ENCODE measurements around the gene NUBPL.
"Not testable (repeated sequence)": the region's sequence is repeated elsewhere in the genome, so short reads cannot be mapped to it uniquely, and the experiment has no call there.

Gene NUBPL

GRCh38 chr14:31592122-31592521, 30.9 kb downstream of the NUBPL start:
- DNase-seq (ENCODE audit: low spot score): no peak
- no peak for TF ChIP-seq CTCF (IDR thresholded peaks at IDR 0.05; ENCODE audit: extremely low read depth, missing control alignments)

DNA sequence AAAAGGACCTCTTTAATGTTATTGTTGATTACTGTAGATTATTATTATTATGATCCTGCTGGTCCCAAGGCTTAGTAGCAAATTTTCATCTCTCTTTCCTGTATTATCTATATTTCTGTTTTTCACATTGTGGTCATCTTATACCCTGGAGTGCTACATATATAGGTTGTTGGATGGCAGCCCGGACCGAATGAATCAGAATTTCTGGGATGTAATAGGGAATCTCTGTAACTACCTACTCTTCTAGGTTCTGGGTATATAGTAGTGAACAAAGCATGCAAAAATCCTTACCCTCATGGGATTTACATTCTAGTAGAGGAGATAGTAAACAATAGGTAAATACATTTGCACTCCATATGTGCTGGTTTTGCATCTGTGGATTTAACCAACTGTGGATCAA, 31.4 kb downstream of the NUBPL start:
- DNase-seq (ENCODE audit: low spot score): no peak

DNA sequence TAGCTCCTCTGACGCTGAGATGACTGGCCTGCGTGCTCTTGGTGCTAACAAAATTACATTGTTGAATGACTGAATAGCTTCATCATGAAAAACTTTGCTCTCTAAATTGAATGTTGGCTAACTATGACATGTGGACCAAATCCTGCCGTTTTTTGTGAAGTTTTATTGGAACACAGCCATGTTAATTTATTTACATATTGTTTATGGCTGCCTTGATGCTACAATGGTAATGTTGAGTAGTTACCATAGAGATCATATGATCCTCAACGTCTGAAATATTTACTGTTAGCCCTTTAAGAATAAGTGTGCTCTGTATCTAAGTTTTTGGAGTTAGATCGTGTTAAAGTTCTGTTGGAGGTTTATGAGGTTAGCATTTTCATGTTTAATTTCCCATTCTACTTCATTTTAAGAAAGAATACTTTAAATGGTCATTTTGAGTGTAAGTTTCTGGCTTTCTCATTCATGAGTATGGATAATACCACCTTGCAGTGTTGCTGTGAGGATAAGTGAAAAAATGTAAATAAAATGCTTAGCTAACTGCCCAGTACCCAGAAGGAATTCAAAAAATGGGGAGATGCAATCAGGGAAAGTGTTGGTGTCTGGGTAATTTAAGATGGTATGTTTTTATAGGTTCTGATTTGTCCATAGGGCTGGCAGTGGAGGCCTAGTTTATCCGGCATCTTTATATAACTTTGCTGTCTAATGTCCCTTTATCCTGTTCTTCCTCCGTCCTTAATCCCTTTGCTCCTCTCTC, 35.3 kb downstream of the NUBPL start:
- DNase-seq (ENCODE audit: low spot score): no peak
- no peak for TF ChIP-seq CTCF (IDR thresholded peaks at IDR 0.05; ENCODE audit: extremely low read depth, missing control alignments)

More for the DNA sequence above, 31.4 kb downstream of the NUBPL start:
- no peak for TF ChIP-seq CTCF (IDR thresholded peaks at IDR 0.05; ENCODE audit: extremely low read depth, missing control alignments)

GRCh38 chr14:31605702-31606101, 44.5 kb downstream of the NUBPL start:
- no peak for TF ChIP-seq CTCF (IDR thresholded peaks at IDR 0.05; ENCODE audit: extremely low read depth, missing control alignments)

GRCh38 chr14:31611778-31612433, 50.7 kb downstream of the NUBPL start:
- DNase-seq (ENCODE audit: low spot score): no peak
- TF ChIP-seq CTCF (IDR thresholded peaks at IDR 0.05; ENCODE audit: extremely low read depth, missing control alignments): no peak

More at GRCh38 chr14:31605702-31606101, 44.5 kb downstream of the NUBPL start:
- DNase-seq (ENCODE audit: low spot score): no peak

DNA sequence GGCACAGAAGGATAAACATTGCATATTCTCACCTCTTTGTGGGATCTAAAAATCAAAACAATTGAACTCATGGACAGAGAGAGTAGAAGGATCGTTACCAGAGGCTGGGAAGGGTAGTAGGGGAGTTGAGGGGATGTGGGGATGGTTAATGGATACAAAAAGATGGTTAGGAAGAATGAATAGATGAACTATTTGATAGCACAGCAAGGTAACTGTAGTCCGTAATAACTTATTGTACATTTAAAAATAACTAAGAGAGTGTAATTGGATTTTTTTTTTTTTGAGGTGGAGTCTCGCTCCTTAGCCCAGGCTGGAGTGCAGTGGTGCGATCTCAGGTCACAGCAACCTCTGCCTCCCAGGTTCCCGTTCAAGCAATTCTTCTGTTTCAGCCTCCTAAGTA, 52.0 kb downstream of the NUBPL start:
- TF ChIP-seq CTCF (IDR thresholded peaks at IDR 0.05; ENCODE audit: extremely low read depth, missing control alignments): no peak
- no peak for DNase-seq (ENCODE audit: low spot score)

DNA sequence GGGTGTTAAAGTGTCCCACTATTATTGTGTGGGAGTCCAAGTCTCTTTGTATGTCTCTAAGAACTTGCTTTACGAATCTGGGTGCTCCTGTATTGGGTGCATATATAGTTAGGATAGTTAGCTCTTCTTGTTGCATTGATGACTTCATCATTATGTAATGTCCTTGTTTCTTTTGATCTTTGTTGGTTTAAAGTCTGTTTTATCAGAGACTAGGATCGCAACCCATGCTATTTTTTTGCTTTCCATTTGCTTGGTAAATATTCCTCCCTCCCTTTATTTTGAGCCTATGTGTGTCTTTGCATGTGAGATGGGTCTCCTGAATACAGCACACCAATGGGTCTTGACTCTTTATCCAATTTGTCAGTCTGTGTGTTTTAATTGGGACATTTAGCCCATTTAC, 57.7 kb downstream of the NUBPL start:
- DNase-seq (ENCODE audit: low spot score): not testable (repeated sequence)
